ENCODE data around the gene SLC6A6. TPM values are rescaled to one million over a fixed set of nuclear protein-coding genes. Genes with fewer than 3 reads are reported as not detected.

SLC6A6 gene
- total RNA-seq, 4 donors from 2014 or later: 4.4 to 10.5 (median 7.7) TPM

DNA sequence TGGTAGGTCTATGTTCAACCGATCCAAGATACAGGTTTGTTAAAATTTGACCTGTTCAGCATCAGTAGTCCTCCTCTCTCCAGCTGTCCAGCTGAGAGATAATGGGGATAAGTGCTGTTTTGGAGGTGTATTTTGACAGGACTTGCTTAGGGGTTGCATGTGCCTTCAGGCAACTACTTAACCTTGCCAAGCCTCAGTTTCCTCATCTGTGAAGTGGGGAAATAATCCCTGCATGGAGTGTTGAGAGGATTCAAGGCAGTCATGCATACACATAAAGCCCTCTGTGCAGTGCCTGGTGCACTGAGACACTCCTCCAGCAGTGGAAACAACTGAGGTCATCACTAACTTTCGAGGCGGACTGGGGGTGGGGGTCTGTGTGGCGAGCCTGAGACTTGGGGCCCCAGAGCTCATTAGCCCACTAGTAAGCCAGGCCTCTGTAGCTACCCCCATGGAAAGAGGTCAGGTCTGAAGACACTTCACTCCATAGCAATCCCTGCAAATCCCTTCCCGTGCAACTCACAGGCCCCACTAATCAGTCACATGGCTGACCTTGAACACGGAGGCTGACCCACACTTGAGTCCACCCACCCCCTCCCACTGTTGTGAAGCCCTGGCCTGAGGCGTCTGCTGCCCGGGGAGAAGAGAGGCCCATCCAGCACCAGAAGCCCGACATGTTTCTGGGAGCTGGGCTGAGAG is 25.9 kb upstream of the SLC6A6 start:
- Histone ChIP-seq H3K36me3 (no peaks in the 10 kb centered on the region), H3K27ac (no peak overlapping the region), H3K4me1 (peaks cover 0 to 16% (median 10%) of the 10 kb centered on the region in 4 donors), H3K27me3 (no peaks in the 10 kb centered on the region), H3K9me3 (no peaks in the 10 kb centered on the region), H3K4me3 (no peak overlapping the region)
- DNase-seq: no peak
- WGBS, 2 donors (ENCODE audit: low coverage in 1 of 2): 87 to 100% methylated on average over 3 to 9 of the region's 9 CpGs
- intact Hi-C loops (cut with DNase I; ENCODE audit: low total_unique reads) (no loop called here), in situ Hi-C loops (cut with MboI; ENCODE audit: low pct_ligation_motif_present in 1 of 4, low pct_unique_long_range_greater_than_20kb in 1 of 4, low sequenced_read_pairs in 3 of 4) (no loop called here)
- TF ChIP-seq, protein P1, sequence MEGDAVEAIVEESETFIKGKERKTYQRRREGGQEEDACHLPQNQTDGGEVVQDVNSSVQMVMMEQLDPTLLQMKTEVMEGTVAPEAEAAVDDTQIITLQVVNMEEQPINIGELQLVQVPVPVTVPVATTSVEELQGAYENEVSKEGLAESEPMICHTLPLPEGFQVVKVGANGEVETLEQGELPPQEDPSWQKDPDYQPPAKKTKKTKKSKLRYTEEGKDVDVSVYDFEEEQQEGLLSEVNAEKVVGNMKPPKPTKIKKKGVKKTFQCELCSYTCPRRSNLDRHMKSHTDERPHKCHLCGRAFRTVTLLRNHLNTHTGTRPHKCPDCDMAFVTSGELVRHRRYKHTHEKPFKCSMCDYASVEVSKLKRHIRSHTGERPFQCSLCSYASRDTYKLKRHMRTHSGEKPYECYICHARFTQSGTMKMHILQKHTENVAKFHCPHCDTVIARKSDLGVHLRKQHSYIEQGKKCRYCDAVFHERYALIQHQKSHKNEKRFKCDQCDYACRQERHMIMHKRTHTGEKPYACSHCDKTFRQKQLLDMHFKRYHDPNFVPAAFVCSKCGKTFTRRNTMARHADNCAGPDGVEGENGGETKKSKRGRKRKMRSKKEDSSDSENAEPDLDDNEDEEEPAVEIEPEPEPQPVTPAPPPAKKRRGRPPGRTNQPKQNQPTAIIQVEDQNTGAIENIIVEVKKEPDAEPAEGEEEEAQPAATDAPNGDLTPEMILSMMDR (IDR thresholded peaks at IDR 0.05): no peak
- TF ChIP-seq EP300 (IDR thresholded peaks at IDR 0.05; ENCODE audit: low read depth) (no peak), POLR2A (IDR thresholded peaks at IDR 0.05) (no peak), POLR2AphosphoS5 (IDR thresholded peaks at IDR 0.05) (no peak)

DNA sequence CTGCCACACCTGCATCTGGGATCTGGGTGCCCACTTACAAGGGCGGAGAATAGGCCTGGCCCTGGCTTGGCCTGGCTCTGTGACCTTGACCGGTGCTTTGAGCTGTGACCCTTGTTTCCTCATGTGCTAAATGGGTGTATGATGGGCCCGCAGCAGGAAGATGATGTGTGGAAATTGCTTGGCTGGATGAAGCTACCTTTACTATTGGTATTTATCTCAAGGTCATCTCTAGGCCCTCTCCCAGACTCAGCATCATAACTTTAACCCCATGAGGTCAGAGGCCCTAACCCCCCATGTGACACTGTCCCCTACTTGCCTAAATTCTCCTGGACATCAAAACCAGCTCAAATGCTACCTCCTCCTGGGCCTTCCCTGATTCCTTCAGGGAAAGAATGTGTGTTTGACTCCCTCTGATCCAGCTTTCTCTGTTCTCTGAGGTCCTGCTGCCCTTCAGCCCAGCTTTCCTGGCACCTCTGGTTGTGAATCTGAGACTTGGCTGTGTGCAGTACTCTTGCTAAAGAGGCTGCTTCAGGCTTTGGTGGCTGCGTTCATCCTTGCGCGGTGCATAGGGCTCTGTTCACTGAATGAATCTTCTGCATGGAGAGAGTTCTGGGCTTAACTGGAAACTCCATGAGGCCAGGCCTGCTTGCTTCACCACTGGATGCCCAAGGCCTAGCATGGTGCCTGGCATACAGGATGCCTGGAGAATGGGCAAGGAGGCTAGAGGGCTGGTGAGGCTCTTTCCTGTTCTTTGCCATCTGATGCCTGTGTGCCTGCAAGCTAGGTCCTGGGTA is 25.2 kb upstream of the SLC6A6 start:
- intact Hi-C loops (cut with DNase I; ENCODE audit: low total_unique reads) (no loop called here), in situ Hi-C loops (cut with MboI; ENCODE audit: low pct_ligation_motif_present in 1 of 4, low pct_unique_long_range_greater_than_20kb in 1 of 4, low sequenced_read_pairs in 3 of 4) (no loop called here)
- Histone ChIP-seq H3K27ac (no peak overlapping the region), H3K4me3 (no peak overlapping the region), H3K4me1 (peaks cover 0 to 8% (median 2%) of the 10 kb centered on the region in 4 donors), H3K36me3 (no peaks in the 10 kb centered on the region), H3K27me3 (no peaks in the 10 kb centered on the region), H3K9me3 (no peaks in the 10 kb centered on the region)
- no peak for DNase-seq
- 90% methylated on average over 6 of the region's 6 CpGs; no CpG with 5 or more reads in 1 of the 2 donors for WGBS, 2 donors (ENCODE audit: low coverage in 1 of 2)
- TF ChIP-seq EP300 (IDR thresholded peaks at IDR 0.05; ENCODE audit: low read depth): no peak
- TF ChIP-seq POLR2A (IDR thresholded peaks at IDR 0.05): no peak
- no peak for TF ChIP-seq POLR2AphosphoS5 (IDR thresholded peaks at IDR 0.05)
- TF ChIP-seq, protein P1 (IDR thresholded peaks at IDR 0.05): no peak

DNA sequence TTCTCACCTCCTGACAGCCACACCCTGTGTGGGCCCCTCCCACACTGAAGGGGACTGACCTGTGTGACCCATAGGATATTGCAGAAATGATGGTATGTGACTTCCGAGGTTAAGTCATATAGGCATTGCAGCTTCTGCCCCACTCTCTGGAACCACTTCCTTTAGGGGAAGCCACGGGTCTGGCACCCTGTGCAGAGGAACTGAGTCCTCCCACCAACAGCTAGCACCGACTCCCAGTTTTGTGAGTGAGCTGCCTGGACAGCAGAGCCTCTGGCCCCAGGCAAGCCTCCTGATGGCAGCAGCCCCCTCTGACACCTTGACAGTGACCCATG is 24.6 kb upstream of the SLC6A6 start:
- Histone ChIP-seq H3K4me1 (peaks cover 0 to 4% (median 0%) of the 10 kb centered on the region in 4 donors), H3K27ac (no peak overlapping the region), H3K4me3 (no peak overlapping the region), H3K36me3 (no peaks in the 10 kb centered on the region), H3K27me3 (no peaks in the 10 kb centered on the region), H3K9me3 (no peaks in the 10 kb centered on the region)
- TF ChIP-seq, protein P1 (IDR thresholded peaks at IDR 0.05): no peak
- TF ChIP-seq POLR2A (IDR thresholded peaks at IDR 0.05) (no peak), EP300 (IDR thresholded peaks at IDR 0.05; ENCODE audit: low read depth) (no peak), POLR2AphosphoS5 (IDR thresholded peaks at IDR 0.05) (no peak)
- intact Hi-C loops (cut with DNase I; ENCODE audit: low total_unique reads): no loop called here
- in situ Hi-C loops (cut with MboI; ENCODE audit: low pct_ligation_motif_present in 1 of 4, low pct_unique_long_range_greater_than_20kb in 1 of 4, low sequenced_read_pairs in 3 of 4): no loop called here
- DNase-seq: peak; percentile 37
- WGBS, 2 donors (ENCODE audit: low coverage in 1 of 2): 64% methylated on average over 3 of the region's 3 CpGs; no CpG with 5 or more reads in 1 of the 2 donors

DNA sequence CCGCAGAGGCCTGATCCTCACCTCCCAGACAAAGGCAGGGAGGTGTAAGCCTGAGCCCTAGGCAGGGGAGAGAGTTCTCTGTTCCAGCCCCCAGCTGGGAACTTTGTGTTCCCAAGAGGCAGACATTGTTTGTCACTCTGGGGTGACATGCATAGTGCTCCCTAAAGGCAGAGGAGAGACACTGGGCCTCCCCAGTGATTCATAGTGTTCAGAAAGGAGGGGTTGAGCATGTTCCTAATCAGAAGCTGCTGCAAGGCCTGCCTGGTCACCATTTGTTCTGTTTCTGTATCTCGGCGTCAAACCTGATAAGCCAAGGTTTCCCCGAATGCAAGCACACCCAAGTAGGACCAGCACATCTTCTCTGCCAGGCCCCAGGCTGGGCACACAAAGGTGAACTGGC is 24.0 kb upstream of the SLC6A6 start:
- Histone ChIP-seq H3K9me3 (no peaks in the 10 kb centered on the region), H3K4me1 (peaks cover 0 to 4% (median 0%) of the 10 kb centered on the region in 4 donors), H3K27me3 (no peaks in the 10 kb centered on the region), H3K36me3 (no peaks in the 10 kb centered on the region), H3K27ac (no peak overlapping the region), H3K4me3 (no peak overlapping the region)
- no peak for DNase-seq
- in situ Hi-C loops (cut with MboI; ENCODE audit: low pct_ligation_motif_present in 1 of 4, low pct_unique_long_range_greater_than_20kb in 1 of 4, low sequenced_read_pairs in 3 of 4): no loop called here
- TF ChIP-seq, protein P1 (IDR thresholded peaks at IDR 0.05): no peak
- TF ChIP-seq POLR2AphosphoS5 (IDR thresholded peaks at IDR 0.05): no peak
- no peak for TF ChIP-seq EP300 (IDR thresholded peaks at IDR 0.05; ENCODE audit: low read depth)
- TF ChIP-seq POLR2A (IDR thresholded peaks at IDR 0.05): no peak
- intact Hi-C loops (cut with DNase I; ENCODE audit: low total_unique reads): no loop called here
- 94% methylated on average over 4 of the region's 4 CpGs; no CpG with 5 or more reads in 1 of the 2 donors for WGBS, 2 donors (ENCODE audit: low coverage in 1 of 2)
